ENCODE results near the gene ABL2.

ABL2 gene

DNA sequence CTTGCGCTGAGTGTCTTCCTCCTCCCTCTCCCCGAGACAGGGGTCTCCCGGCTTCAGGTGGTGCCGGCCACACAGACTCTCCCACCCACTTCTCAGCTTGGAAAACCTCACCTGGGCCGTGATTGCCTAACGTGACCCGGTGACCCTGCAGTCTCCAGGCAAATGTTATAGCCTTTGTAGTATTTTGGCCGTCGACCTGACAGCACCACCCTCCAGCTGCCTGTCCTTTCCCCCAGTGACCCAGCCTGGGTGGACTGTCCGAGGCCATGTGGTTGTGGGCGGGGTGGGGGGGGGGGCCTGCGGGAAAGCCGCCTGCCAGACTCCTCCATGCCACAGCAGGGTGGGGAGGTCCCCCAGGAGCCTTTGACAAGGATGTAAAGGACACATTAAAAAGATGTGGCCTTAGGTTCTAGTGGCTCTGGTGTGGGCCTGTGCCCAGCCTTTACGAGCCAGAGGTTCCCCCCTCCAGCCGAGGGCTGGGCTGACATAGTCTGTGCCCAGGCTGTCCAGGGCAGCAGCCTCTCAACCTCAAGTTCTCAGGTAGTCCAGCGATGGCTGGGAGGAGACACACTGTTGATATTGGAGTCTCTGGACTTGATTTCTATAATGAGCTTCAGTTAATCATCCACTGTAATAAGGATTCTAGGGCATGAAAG is 139.5 kb downstream of the ABL2 start:
- TF ChIP-seq, protein P1, sequence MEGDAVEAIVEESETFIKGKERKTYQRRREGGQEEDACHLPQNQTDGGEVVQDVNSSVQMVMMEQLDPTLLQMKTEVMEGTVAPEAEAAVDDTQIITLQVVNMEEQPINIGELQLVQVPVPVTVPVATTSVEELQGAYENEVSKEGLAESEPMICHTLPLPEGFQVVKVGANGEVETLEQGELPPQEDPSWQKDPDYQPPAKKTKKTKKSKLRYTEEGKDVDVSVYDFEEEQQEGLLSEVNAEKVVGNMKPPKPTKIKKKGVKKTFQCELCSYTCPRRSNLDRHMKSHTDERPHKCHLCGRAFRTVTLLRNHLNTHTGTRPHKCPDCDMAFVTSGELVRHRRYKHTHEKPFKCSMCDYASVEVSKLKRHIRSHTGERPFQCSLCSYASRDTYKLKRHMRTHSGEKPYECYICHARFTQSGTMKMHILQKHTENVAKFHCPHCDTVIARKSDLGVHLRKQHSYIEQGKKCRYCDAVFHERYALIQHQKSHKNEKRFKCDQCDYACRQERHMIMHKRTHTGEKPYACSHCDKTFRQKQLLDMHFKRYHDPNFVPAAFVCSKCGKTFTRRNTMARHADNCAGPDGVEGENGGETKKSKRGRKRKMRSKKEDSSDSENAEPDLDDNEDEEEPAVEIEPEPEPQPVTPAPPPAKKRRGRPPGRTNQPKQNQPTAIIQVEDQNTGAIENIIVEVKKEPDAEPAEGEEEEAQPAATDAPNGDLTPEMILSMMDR (IDR thresholded peaks at IDR 0.05; ENCODE audit: low read length, missing control alignments): no peak
- H3K4me3 ChIP-seq (replicated peaks; ENCODE audit: low read depth, low read length): no peak overlapping the region
- DNase-seq (ENCODE audit: low read depth): no peak

DNA sequence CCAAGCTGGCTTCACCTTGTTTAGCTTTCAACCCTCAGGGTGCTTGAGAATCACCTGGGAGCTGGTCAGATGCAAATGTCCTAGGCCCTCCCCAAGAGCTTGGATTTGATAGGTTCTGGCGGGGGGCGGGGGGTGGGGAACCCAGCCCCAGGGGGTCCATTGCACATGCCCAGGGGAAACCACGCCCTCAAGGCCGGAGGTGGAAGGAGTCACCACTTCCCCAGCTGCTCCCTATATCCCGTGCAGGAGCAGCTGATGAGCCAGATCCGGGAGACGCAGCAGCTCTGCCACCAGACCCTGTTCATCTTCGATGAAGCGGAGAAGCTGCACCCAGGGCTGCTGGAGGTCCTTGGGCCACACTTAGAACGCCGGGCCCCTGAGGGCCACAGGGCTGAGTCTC is 141.8 kb downstream of the ABL2 start:
- no peak overlapping the region for H3K4me3 ChIP-seq (replicated peaks; ENCODE audit: low read depth, low read length)
- TF ChIP-seq, protein P1 (IDR thresholded peaks at IDR 0.05; ENCODE audit: low read length, missing control alignments): no peak
- DNase-seq (ENCODE audit: low read depth): peak; percentile 17

DNA sequence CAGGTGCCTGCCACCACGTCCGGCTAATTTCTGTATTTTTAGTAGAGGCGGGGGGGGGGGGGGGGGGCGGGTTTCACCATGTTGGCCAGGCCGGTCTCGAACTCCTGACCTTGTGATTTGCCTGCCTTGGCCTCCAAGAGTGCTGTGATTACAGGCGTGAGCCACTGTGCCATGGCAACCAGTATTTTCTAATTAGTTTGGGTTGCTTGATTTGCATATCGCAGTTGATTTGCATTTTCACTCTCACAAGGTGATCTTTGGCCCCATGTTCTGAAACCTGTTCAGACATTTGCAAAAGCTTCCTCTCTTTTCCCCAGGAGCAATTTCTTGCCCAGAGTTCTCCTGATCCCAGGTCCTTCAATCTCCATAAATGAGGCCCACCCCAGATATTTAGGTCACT is 145.9 kb downstream of the ABL2 start:
- no peak for DNase-seq (ENCODE audit: low read depth)
- H3K4me3 ChIP-seq (replicated peaks; ENCODE audit: low read depth, low read length): no peak overlapping the region
- TF ChIP-seq, protein P1 (IDR thresholded peaks at IDR 0.05; ENCODE audit: low read length, missing control alignments): no peak

DNA sequence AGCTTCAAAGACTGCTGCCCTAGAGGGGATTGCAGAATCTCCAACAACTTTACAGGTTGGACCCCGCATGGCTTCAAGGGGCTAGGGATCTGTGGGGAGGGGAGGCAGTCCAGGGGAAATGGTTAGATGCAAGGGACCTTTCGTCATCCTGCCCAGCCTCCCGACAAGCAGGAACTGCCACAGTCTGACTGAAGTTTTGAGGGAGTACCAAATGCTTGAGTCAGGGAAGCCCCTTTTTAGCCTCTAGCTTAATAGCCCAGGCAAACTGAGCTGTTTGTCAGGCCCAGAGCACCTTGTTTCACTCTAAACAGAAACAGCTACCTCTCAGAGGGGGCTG is 146.5 kb downstream of the ABL2 start:
- H3K4me3 ChIP-seq (replicated peaks; ENCODE audit: low read depth, low read length): peak overlapping the region; percentile 79
- DNase-seq (ENCODE audit: low read depth): peak; percentile 29
- TF ChIP-seq, protein P1 (IDR thresholded peaks at IDR 0.05; ENCODE audit: low read length, missing control alignments): no peak

DNA sequence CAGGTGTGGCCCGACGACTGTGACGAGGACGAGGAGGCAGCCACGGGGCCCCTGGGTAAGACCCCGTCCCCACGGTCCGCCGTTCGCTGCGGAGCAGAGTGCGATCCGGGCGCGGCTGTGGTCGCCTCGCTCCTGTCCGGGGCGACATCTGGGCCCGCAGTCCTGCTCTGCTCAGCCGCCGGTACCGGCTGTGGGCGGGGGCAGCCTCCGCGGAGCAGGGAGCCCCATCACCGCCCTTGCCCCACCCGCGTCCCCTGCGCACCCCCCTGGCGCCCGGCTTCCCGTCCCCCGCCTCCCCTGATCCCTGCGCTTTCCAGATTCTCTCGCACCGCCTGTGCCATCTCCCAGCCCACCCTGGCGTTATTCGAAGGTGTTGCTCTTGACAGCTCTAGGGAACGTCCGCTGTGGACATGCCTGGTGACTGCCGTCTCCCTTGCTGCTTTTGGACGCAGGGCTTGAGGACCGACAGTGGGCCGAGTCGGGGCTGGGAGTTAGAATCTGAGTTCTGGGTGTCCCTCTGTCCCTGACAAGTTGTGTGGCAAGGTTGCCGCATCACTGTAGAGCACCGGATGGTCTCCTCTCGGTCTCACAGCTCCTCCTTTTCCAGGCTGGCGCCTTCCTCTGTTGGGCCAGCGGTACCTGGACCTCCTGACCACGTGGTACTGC is 147.0 kb downstream of the ABL2 start:
- DNase-seq (ENCODE audit: low read depth): peak; percentile 16
- TF ChIP-seq, protein P1 (IDR thresholded peaks at IDR 0.05; ENCODE audit: low read length, missing control alignments): no peak
- peak overlapping the region; percentile 79 for H3K4me3 ChIP-seq (replicated peaks; ENCODE audit: low read depth, low read length)

DNA sequence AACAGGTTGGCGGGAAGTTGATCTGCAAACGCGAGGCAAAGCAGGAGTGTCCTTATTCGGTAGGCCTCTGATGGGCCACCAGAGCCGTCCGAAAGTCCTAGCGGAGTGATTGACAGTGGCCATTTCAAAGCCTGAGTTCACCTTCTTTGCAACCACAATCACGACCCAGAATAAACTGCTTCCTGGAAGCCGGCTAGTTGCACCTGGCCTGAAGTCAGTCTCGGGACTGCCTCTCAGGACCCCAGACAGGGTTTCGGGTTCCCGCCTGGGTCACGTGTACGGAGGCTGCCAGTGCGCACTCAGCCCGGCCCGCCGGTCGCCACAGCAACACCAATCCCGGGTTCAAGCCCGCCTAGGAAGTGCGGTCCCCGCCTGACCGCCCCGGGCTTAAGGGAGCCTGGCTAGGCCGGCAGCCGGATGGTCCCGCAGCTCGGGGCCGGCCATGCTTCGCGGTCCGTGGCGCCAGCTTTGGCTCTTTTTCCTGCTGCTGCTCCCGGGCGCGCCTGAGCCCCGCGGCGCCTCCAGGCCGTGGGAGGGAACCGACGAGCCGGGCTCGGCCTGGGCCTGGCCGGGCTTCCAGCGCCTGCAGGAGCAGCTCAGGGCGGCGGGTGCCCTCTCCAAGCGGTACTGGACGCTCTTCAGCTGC is 147.7 kb downstream of the ABL2 start, which contains the start of gene TOR3A:
Gene TOR3A, plus strand, starts transcription at position 384 of the 646 bp plus-strand sequence. Its CDS starts 59 bp downstream, at position 443.
- H3K4me3 ChIP-seq (replicated peaks; ENCODE audit: low read depth, low read length): peak within 1 kb of the TSS; percentile 79
- peak; percentile 86 for DNase-seq (ENCODE audit: low read depth)
- TF ChIP-seq, protein P1 (IDR thresholded peaks at IDR 0.05; ENCODE audit: low read length, missing control alignments): no peak

Measured in fibroblast of pulmonary artery (primary cell).